GM18951 (cell line): ENCODE measurements around the gene RBFOX2.
"Not testable (repeated sequence)": the region's sequence is repeated elsewhere in the genome, so short reads cannot be mapped to it uniquely, and the experiment has no call there.

Source experiments
- POLR2A ChIP-seq: IDR thresholded peaks from 4 replicates; pipeline ENCODE4 v1.6.1; 2011; ENCODE audit warnings: mild to moderate bottlenecking; ENCODE audit not compliant: insufficient read length, insufficient read depth; ENCODE audit errors: extremely low read depth
- in situ Hi-C: fragments of 300-500 bp; cut with MboI; formaldehyde crosslinking; loops from one replicate; pipeline ENCODE4 v1.12.0; 2022; ENCODE audit warnings: low sequenced_read_pairs, mixed read lengths, inconsistent platforms; ENCODE audit not compliant: unreplicated experiment

RBFOX2 gene

GRCh38 chr22:36028646-36029405 is at the start of gene RBFOX2:
TSS of gene RBFOX2 (minus strand) at chr22:36028824. CDS start at chr22:36028425, 399 bp downstream.
- in situ Hi-C loops: no loop called here
- TF ChIP-seq POLR2A: no peak

- in situ Hi-C loops: no loop called here
- TF ChIP-seq POLR2A: no peak
Measured at GRCh38 chr22:36077271-36077670, 48.6 kb upstream of the RBFOX2 start.

GRCh38 chr22:36075724-36076123 is 47.1 kb upstream of the RBFOX2 start:
- TF ChIP-seq POLR2A: no peak
- in situ Hi-C loops: no loop called here

GRCh38 chr22:36075230-36075629 is 46.6 kb upstream of the RBFOX2 start:
- no peak for TF ChIP-seq POLR2A
- in situ Hi-C loops: no loop called here

- TF ChIP-seq POLR2A: no peak
- in situ Hi-C loops: no loop called here
Measured at GRCh38 chr22:36073476-36073875, 44.9 kb upstream of the RBFOX2 start.

GRCh38 chr22:36070645-36071044 is 42.0 kb upstream of the RBFOX2 start:
- in situ Hi-C loops: not testable (repeated sequence)

- no peak for TF ChIP-seq POLR2A
- in situ Hi-C loops: no loop called here
Measured at GRCh38 chr22:36069368-36069767, 40.7 kb upstream of the RBFOX2 start.

GRCh38 chr22:36068776-36069344 is 40.2 kb upstream of the RBFOX2 start:
- in situ Hi-C loops: no loop called here

GRCh38 chr22:36067235-36067558 is 38.6 kb upstream of the RBFOX2 start:
- in situ Hi-C loops: no loop called here
- TF ChIP-seq POLR2A: no peak

More at GRCh38 chr22:36068776-36069344, 40.2 kb upstream of the RBFOX2 start:
- no peak for TF ChIP-seq POLR2A

GRCh38 chr22:36065775-36066544 is 37.3 kb upstream of the RBFOX2 start:
- TF ChIP-seq POLR2A: no peak
- in situ Hi-C loops: no loop called here

- no peak for TF ChIP-seq POLR2A
- in situ Hi-C loops: no loop called here
Measured at GRCh38 chr22:36065462-36065774, 36.8 kb upstream of the RBFOX2 start.

- in situ Hi-C loops: no loop called here
Measured at GRCh38 chr22:36064358-36064757, 35.7 kb upstream of the RBFOX2 start.

GRCh38 chr22:36056980-36057379 is 28.4 kb upstream of the RBFOX2 start:
- no peak for TF ChIP-seq POLR2A
- in situ Hi-C loops: no loop called here

More at GRCh38 chr22:36064358-36064757, 35.7 kb upstream of the RBFOX2 start:
- TF ChIP-seq POLR2A: no peak

- no peak for TF ChIP-seq POLR2A
- in situ Hi-C loops: no loop called here
Measured at GRCh38 chr22:36055376-36056295, 27.0 kb upstream of the RBFOX2 start.

- in situ Hi-C loops: not testable (repeated sequence)
Measured at GRCh38 chr22:36054446-36054845, 25.8 kb upstream of the RBFOX2 start.
